Stimulated activated CD4-positive, alpha-beta T cell treated with anti-CD3 and anti-CD28 coated beads, Interleukin-15, amount 100 ng/mL, for 24 hours (primary cell): ENCODE data around the gene DNPH1.

Experiments used
- DNase-seq: peaks from one replicate; pipeline ENCODE4 v3.0.0-alpha.2; 2020

DNPH1 gene

GRCh38 chr6:43243664-43244321 lies 14.5 kb upstream of the DNPH1 start:
- no peak for DNase-seq

- peak; percentile 55 for DNase-seq
Measured at GRCh38 chr6:43242908-43243663, 13.8 kb upstream of the DNPH1 start, which contains the start of gene TTBK1. TTBK1 (plus strand) TSS chr6:43243481; CDS start chr6:43246661, 3,180 bp downstream.

- DNase-seq: no peak
Measured at GRCh38 chr6:43241446-43241845, 12.2 kb upstream of the DNPH1 start.

GRCh38 chr6:43240950-43241349 lies 11.7 kb upstream of the DNPH1 start:
- no peak for DNase-seq

GRCh38 chr6:43239054-43239453 lies 9.8 kb upstream of the DNPH1 start:
- DNase-seq: no peak

GRCh38 chr6:43235841-43236240 lies 6.6 kb upstream of the DNPH1 start:
- DNase-seq: no peak

GRCh38 chr6:43231735-43232450 lies 2.6 kb upstream of the DNPH1 start:
- DNase-seq: no peak

- DNase-seq: no peak
Measured at GRCh38 chr6:43231053-43231452, 1.8 kb upstream of the DNPH1 start.

- no peak for DNase-seq
Measured at GRCh38 chr6:43229803-43230620, 731 bp upstream of the DNPH1 start.

- no peak for DNase-seq
Measured at GRCh38 chr6:43226192-43226851, 3.0 kb downstream of the DNPH1 start.

- no peak for DNase-seq
Measured at GRCh38 chr6:43223175-43223574, 6.1 kb downstream of the DNPH1 start.

GRCh38 chr6:43222418-43223059 lies 6.7 kb downstream of the DNPH1 start:
- no peak for DNase-seq

- no peak for DNase-seq
Measured at GRCh38 chr6:43221046-43221972, 8.0 kb downstream of the DNPH1 start.

GRCh38 chr6:43220439-43220951 lies 8.8 kb downstream of the DNPH1 start:
- no peak for DNase-seq

GRCh38 chr6:43219814-43220213 lies 9.5 kb downstream of the DNPH1 start:
- DNase-seq: no peak

GRCh38 chr6:43219119-43219518 lies 10.2 kb downstream of the DNPH1 start:
- no peak for DNase-seq

- DNase-seq: no peak
Measured at GRCh38 chr6:43217351-43217750, 11.9 kb downstream of the DNPH1 start.

GRCh38 chr6:43216200-43216599 lies 13.1 kb downstream of the DNPH1 start:
- DNase-seq: no peak

- no peak for DNase-seq
Measured at GRCh38 chr6:43215066-43215465, 14.2 kb downstream of the DNPH1 start.

GRCh38 chr6:43213431-43213830 lies 15.8 kb downstream of the DNPH1 start:
- no peak for DNase-seq
